Hepatocyte (in vitro differentiated cells): ENCODE measurements around the gene GGTLC1.

Source experiments
- CTCF ChIP-seq: fragments of 200-600 bp; sonication (generic); IDR thresholded peaks from 2 replicates; pipeline ENCODE4 v1.5.1; 2016; ENCODE audit warnings: antibody characterized with exemption, mild to moderate bottlenecking; ENCODE audit not compliant: poor library complexity
- EZH2phosphoT487 ChIP-seq: fragments of 200-600 bp; sonication (generic); IDR thresholded peaks from one replicate; pipeline ENCODE4 v1.6.1; 2018; ENCODE audit warnings: antibody characterized with exemption, mild to moderate bottlenecking, low read depth, moderate library complexity; ENCODE audit not compliant: unreplicated experiment, severe bottlenecking

- no peak for TF ChIP-seq CTCF
- TF ChIP-seq EZH2phosphoT487 = no peak
Measured at GRCh38 chr20:23966927-23967615, 21.5 kb downstream of the GGTLC1 start.
